Fibroblast of skin of right quadriceps (primary cell): Measurements from ENCODE around the gene MSL2.
"Not testable (repeated sequence)": the region's sequence is repeated elsewhere in the genome, so short reads cannot be mapped to it uniquely, and the experiment has no call there.

ENCODE experiments used
- DNase-seq: peaks from one replicate; pipeline ENCODE4 v3.0.0-alpha.2; 2013

MSL2 gene

DNA sequence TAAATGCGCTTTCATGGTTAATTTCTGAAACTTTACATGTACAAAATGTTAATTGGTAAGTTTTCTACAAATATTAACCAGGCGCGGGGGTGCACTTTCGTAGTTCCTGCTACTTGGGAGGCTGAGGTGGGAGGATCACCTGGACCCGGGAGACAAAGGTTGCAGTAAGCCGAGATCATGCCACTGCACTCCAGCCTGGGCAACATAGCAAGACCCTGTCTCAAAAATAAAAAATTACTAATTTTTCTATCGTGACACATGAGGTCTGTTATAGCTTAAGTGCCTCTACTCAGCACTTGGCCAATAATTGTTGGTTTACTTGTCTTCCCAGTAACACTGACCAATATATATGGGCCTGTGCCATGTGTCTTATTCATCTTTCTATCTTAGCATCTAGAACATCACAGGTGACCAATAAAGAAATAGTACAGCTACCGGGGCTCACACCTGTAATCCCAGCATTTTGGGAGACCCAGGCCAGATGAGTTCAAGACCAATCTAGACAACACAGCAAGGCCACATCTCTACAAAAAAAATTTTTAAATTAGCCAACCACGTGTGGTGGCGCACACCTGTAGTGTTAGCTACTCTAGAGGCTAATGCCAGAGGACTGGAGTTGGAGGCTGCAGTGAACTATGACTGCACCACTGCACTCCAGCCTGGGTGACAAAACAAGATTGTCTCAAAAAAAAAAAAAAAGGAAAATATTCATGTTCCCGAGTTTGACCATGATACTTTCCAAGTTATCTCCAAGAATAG lies 6.1 kb downstream of the MSL2 start:
- no peak for DNase-seq

- DNase-seq: no peak
Observed at GRCh38 chr3:136189043-136189442, 7.1 kb downstream of the MSL2 start.

DNA sequence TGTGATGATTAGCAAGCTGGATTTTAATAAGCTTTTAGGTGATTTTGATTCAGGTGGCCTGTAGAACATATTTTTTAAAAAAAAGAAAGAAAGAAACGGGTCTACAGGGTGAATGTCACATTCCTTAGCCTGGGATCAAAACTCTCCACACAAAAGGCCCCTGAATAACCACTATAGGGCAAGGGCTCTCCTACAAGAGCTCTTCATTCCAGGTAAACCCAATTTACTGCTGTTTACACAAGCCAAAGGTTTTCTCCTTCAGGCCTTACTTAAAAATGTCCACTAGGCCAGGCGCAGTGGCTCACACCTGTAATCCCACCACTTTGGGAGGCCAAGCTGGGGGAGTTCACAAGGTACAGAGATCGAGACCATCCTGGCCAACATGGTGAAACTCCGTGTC lies 8.3 kb downstream of the MSL2 start:
- no peak for DNase-seq

GRCh38 chr3:136186846-136187245 lies 9.3 kb downstream of the MSL2 start:
- DNase-seq: peak; percentile 60

GRCh38 chr3:136186344-136186743 lies 9.8 kb downstream of the MSL2 start:
- DNase-seq: peak; percentile 11

DNA sequence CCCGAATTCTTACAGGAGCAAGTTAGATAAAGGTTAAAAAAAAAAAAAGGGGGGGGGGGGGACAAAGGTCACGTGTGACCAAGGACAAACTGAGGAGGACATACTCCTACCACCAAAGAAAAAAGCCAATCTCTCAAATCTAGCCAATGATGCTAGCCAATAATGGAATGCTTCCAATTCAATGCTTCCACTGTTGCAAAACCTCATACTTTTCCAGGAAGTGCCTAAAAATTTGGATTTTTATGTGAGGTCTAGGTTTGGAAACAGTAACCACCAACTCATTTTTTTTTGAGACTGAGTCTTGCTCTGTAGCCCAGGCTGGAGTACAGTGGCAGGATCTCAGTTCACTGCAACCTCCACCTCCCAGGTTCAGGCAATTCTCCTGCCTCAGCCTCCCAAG lies 11.4 kb downstream of the MSL2 start:
- DNase-seq: peak; percentile 31

DNA sequence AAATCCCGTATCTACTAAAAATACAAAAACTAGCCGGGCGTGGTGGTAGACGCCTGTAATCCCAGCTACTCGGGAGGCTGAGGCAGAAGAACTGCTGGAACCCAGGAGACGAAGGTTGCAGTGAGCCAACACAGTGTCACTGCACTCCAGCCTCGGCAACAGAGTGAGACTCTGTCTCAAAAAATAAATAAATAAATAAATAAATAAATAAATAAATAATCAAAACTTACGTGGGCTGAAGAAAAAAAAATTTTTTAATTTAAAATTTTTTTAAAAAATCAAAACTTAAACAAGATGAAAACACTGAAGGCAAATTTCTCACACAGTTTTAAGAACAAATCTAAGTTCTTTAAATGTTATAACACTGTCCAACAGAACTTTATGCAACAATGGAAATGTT lies 14.4 kb downstream of the MSL2 start:
- no peak for DNase-seq

DNA sequence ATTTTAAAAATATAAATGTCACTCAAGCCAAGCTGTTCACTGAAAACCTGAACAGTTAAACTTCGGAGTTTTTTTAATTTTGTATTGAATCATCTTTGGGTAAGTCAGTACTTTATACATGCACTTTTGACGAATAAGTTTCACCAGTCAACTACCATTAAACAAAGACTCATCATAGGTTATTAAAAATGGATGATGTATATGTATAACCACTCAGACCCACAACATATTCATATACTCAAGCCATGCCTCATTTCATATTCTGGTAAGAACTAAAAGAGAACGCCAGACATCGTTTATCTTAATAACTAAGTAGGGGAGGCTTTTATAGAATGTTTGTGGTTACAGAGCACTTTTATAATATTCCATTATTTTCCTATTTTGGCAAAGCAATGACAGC lies 18.3 kb downstream of the MSL2 start:
- DNase-seq: no peak

- DNase-seq: no peak
Observed at GRCh38 chr3:136173939-136174490, 22.1 kb downstream of the MSL2 start.

DNA sequence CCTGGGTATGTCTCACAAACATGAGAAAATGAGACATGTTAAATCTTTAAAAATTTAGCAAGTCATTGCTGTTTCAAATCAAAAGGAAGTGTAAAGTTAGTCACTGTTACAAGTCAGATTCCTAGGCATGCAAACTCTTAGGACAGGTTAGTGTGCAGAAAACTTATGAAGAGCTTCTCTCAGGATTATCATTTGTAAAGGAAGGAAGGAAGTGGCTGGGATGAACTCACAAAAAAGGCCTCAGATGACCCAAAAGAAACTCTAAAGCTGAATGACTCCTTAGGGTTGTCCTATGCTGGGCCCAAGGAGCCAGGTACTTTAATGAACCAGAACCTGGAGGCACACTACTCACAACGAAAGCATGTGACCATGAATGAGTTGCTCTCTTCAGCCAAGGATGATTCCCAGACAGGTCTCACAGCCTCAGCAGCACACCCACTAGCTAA lies 25.0 kb downstream of the MSL2 start:
- DNase-seq: no peak

DNA sequence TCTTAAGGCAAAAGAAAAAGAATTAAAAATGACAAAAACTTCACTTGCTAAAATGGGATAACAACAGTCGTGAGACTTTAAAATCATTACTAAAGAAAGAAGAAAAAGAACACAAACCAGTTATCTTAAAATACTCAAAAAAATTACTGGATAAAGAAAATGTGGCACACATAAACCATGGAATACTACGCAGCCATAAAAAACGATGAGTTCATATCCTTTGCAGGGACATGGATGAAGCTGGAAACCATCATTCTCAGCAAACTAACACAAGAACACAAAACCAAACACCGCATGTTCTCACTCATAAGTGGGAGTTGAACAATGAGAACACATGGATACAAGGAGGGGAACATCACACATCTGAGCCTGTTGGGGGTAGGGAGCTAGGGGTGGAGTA lies 27.9 kb downstream of the MSL2 start:
- DNase-seq: not testable (repeated sequence)

DNA sequence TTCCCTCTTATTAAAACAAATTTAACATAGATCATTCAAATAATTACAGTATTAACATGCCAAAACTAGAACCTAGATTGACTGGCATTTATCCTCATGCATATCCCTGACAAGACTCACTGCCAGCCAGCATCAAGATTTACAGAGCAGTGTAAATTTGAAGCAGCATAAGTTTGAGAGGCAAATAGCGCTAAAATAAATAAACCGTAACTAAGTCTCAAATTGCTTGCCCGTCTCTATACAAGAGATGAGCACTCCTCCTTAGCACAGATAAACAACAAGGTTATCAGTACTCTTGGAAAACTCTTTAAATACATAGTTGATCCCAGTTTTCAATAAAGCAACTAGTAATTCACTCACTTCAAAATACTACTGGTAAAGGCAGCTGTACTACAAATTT lies 29.6 kb downstream of the MSL2 start:
- DNase-seq: no peak

- DNase-seq: not testable (repeated sequence)
Observed at GRCh38 chr3:136163607-136164006, 32.5 kb downstream of the MSL2 start.

- DNase-seq: no peak
Observed at GRCh38 chr3:136162322-136162721, 33.8 kb downstream of the MSL2 start.

GRCh38 chr3:136161516-136161915 lies 34.6 kb downstream of the MSL2 start:
- DNase-seq: no peak

- no peak for DNase-seq
Observed at GRCh38 chr3:136152963-136153362, 43.2 kb downstream of the MSL2 start.

DNA sequence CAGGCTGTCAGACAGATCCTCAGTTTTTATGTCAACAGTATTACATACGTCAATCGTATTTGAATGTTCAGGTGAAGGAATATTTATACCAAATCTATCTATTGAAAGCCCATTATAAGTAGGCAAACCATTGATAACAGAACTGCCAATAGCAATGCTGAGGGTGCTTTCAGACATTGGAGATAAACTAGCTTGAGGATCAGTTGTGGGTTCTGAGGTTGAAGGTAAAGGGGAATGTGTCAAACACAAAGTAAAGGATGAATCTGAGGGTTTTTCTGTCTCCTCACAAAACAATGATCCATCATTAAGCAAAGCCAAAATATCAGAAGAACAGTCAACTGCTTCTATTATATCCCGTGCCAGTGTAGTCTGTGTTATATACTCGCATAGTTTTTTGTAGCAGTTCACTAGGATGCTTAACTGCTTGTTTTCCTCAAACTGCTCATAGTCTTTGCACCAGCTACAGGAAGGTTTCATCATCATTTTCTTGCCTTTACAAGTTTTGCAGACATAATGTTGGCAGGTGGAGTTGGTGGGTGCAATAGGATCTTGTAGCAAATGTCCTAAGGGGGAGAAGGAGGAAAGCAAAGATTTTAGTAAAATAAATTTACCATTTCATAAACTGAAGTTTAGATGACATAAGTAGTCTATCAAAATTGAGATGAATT lies 43.8 kb downstream of the MSL2 start:
- no peak for DNase-seq

DNA sequence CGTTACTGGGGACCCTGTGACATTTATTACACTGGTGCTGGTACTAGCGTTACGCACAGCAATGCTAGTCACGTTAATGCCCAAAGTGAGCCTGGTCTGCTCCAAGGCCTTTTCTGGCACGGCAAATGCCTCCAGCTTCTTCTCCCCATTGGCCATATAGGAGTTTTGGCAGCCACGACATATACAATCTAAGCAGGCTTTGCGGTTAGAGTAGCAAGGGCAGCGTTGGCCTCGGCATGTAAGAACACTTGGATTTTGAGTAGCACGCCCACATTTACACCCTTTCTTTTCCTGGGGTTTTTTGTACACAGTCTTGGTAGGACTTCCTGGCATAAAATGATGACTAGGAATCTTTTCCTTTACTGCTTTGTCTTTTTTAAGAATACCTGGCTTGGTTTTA lies 44.9 kb downstream of the MSL2 start:
- no peak for DNase-seq

DNA sequence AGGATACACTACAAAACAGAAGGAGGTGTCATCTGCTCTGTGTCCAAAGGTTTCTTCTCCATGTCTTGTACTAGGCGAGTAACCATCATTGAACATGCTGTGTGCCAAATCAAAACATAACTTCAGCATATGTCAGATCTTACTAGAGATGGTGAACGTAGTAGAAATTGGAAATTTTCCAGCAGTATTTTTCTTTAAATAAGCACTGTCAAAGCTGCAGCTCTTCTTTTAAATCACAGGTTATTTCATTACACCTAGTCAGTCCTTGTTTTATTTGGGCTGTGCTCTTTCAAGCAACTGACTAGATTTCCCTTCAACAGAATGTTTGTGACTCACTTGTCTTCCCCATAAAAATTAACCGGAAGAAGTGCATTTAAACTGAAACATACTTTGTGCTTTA lies 46.5 kb downstream of the MSL2 start:
- peak; percentile 50 for DNase-seq

- no peak for DNase-seq
Observed at GRCh38 chr3:136146981-136147729, 49.0 kb downstream of the MSL2 start.

DNA sequence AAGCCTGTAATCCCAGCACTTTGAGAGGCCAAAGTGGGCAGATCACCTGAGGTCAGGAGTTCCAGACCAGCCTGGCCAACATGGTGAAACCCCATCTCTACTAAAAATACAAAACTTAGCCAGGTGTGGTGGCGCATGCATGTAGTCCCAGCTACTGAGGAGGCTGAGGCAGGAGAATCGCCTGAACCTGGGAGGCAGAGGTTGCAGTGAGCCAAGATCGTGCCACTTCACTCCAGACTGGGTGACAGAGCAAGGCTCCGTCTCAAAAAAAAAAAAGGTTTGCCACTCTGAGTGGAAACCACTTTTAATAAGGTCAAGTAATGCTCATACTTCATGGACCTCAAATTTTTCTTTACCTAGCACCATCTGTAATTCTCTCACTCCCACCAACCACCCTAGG lies 51.7 kb downstream of the MSL2 start:
- not testable (repeated sequence) for DNase-seq

GRCh38 chr3:136142592-136142991 lies 53.5 kb downstream of the MSL2 start:
- peak; percentile 94 for DNase-seq

- DNase-seq: no peak
Observed at GRCh38 chr3:136141891-136142290, 54.2 kb downstream of the MSL2 start.
